H4 (cell line): ENCODE measurements around the gene PEX26. TPM values are rescaled to one million over a fixed set of nuclear protein-coding genes. Genes with fewer than 3 reads are reported as not detected.

Experiments
- total RNA-seq: library from RNA; depleted of rRNA; stranded (reverse); fragments of >200 nt; shearing (Covaris generic); gene quantifications from 2 replicates; pipeline ENCODE4 v1.2.3, GENCODE V29; 2014; rRNA removed

The PEX26 gene
- total RNA-seq, 1 experiment from 2014 or later: 8.5 TPM

Other genes starting within 250 kb of the PEX26 start
- 7.0 and 17.3 TPM in 2 replicates for gene MICAL3, start 53.4 kb upstream of the PEX26 start, total RNA-seq
- gene TUBA8, start 32.8 kb downstream of the PEX26 start, total RNA-seq: 0.06 TPM in 1 of 2 replicates, not detected in the other
- 14.7 and 19.1 TPM in 2 replicates for gene USP18, start 72.2 kb downstream of the PEX26 start, total RNA-seq